GM21360 (cell line): ENCODE results near the gene LRATD1.
A peak's percentile ranks its signal among the peaks of the same experiment; 100 is the strongest.
"Not testable (repeated sequence)": the region's sequence is repeated elsewhere in the genome, so short reads cannot be mapped to it uniquely, and the experiment has no call there.

Source experiments
- ATAC-seq: cut with Tn5 transposase; IDR thresholded peaks from one replicate; pipeline ENCODE4 v1.9.1; 2021; ENCODE audit warnings: mild to moderate bottlenecking, moderate library complexity; ENCODE audit not compliant: unreplicated experiment

LRATD1 gene

GRCh38 chr2:14632133-14632936 is at the start of gene LRATD1:
LRATD1 (plus strand) TSS chr2:14632717; CDS start chr2:14633980, 1,263 bp downstream.
- peak; percentile 60 for ATAC-seq

GRCh38 chr2:14583059-14583458 is 49.5 kb upstream of the LRATD1 start:
- ATAC-seq: no peak

- no peak for ATAC-seq
Measured at GRCh38 chr2:14583802-14584201, 48.7 kb upstream of the LRATD1 start.

GRCh38 chr2:14587119-14587518 is 45.4 kb upstream of the LRATD1 start:
- ATAC-seq: no peak

GRCh38 chr2:14601156-14601770 is 31.3 kb upstream of the LRATD1 start:
- no peak for ATAC-seq

GRCh38 chr2:14602309-14602708 is 30.2 kb upstream of the LRATD1 start:
- no peak for ATAC-seq

- no peak for ATAC-seq
Measured at GRCh38 chr2:14603676-14604075, 28.8 kb upstream of the LRATD1 start.

- no peak for ATAC-seq
Measured at GRCh38 chr2:14608245-14608644, 24.3 kb upstream of the LRATD1 start.

- ATAC-seq: no peak
Measured at GRCh38 chr2:14614017-14614416, 18.5 kb upstream of the LRATD1 start.

- no peak for ATAC-seq
Measured at GRCh38 chr2:14615121-14615520, 17.4 kb upstream of the LRATD1 start.

GRCh38 chr2:14615760-14616159 is 16.8 kb upstream of the LRATD1 start:
- ATAC-seq: no peak

GRCh38 chr2:14616342-14616741 is 16.2 kb upstream of the LRATD1 start:
- no peak for ATAC-seq

GRCh38 chr2:14616950-14617349 is 15.6 kb upstream of the LRATD1 start:
- ATAC-seq: no peak

- ATAC-seq: no peak
Measured at GRCh38 chr2:14619441-14619840, 13.1 kb upstream of the LRATD1 start.

- no peak for ATAC-seq
Measured at GRCh38 chr2:14621114-14621513, 11.4 kb upstream of the LRATD1 start.

- ATAC-seq: no peak
Measured at GRCh38 chr2:14621906-14622549, 10.5 kb upstream of the LRATD1 start.

- not testable (repeated sequence) for ATAC-seq
Measured at GRCh38 chr2:14622550-14622939, 10.0 kb upstream of the LRATD1 start.

- no peak for ATAC-seq
Measured at GRCh38 chr2:14623237-14623636, 9.3 kb upstream of the LRATD1 start.

GRCh38 chr2:14626873-14627272 is 5.6 kb upstream of the LRATD1 start:
- no peak for ATAC-seq

- no peak for ATAC-seq
Measured at GRCh38 chr2:14628901-14629300, 3.6 kb upstream of the LRATD1 start.

- ATAC-seq: no peak
Measured at GRCh38 chr2:14631406-14632040, 994 bp upstream of the LRATD1 start.
